AG04450 (cell line): Measurements from ENCODE around the gene PURA. TPM values are rescaled to one million over a fixed set of nuclear protein-coding genes. Genes with fewer than 3 reads are reported as not detected.

Source experiments
- CTCF ChIA-PET: fragments of 300-600, 350-600 bp; formaldehyde crosslinking; extraction: SDS; loops from one replicate; lab custom pipeline; 2022; ENCODE audit warnings: antibody characterized with exemption, inconsistent platforms; lab: Charles Lee
- POLR2A ChIA-PET: fragments of 350-600 bp; formaldehyde crosslinking; extraction: SDS; loops from one replicate; lab custom pipeline; 2021; ENCODE audit warnings: antibody characterized with exemption, inconsistent platforms; lab: Yijun Ruan, JAX
- DNase-seq: peaks from one replicate; pipeline ENCODE4 v3.0.0-alpha.2; 2011; ENCODE audit warnings: low read depth, low spot score
- H3K27ac ChIP-seq: one replicate; pipeline ENCODE4 v1.5.1; 2012; ENCODE audit warnings: low read depth, low read length, control low read depth
- H3K27me3 ChIP-seq: one replicate; pipeline ENCODE4 v1.6.0; 2012; ENCODE audit warnings: low read length; ENCODE audit not compliant: control insufficient read depth, insufficient read depth
- H3K4me3 ChIP-seq: 2 replicates; pipeline ENCODE4 v1.5.1; 2011; ENCODE audit warnings: mild to moderate bottlenecking, low read depth, low read length, control low read depth
- H3K9me3 ChIP-seq: 2 replicates; pipeline ENCODE4 v1.5.1; 2012; ENCODE audit warnings: low read length; ENCODE audit not compliant: control insufficient read depth, insufficient read depth
- polyA plus RNA-seq: library from polyadenylated mRNA; depleted of rRNA; stranded (reverse); fragments of >200 nt; gene quantifications from 2 replicates; pipeline ENCODE4 v1.2.3, GENCODE V29; 2011
- TF ChIP-seq, protein P1 (sequence below): IDR thresholded peaks from 2 replicates; pipeline ENCODE4 v1.5.1; 2011; ENCODE audit warnings: low read depth, low read length, control low read depth, inconsistent platforms

PURA gene
- polyA plus RNA-seq, 1 experiment: 4.5 TPM

- Histone ChIP-seq H3K27me3 (no peaks in the 10 kb centered on the region), H3K4me3 (no peak overlapping the region), H3K27ac (no peak overlapping the region), H3K9me3 (no peaks in the 10 kb centered on the region)
- CTCF ChIA-PET: interaction anchor here (0.6 to 10.7 kb wide), 11 partner anchors 10 to 516 kb away, joined by 3 to 148 read pairs (median 5); no protein-coding TSS in a partner anchor
- TF ChIP-seq, protein P1, sequence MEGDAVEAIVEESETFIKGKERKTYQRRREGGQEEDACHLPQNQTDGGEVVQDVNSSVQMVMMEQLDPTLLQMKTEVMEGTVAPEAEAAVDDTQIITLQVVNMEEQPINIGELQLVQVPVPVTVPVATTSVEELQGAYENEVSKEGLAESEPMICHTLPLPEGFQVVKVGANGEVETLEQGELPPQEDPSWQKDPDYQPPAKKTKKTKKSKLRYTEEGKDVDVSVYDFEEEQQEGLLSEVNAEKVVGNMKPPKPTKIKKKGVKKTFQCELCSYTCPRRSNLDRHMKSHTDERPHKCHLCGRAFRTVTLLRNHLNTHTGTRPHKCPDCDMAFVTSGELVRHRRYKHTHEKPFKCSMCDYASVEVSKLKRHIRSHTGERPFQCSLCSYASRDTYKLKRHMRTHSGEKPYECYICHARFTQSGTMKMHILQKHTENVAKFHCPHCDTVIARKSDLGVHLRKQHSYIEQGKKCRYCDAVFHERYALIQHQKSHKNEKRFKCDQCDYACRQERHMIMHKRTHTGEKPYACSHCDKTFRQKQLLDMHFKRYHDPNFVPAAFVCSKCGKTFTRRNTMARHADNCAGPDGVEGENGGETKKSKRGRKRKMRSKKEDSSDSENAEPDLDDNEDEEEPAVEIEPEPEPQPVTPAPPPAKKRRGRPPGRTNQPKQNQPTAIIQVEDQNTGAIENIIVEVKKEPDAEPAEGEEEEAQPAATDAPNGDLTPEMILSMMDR: 0 out of 2 replicates have a peak, but pooled peaks have one; percentile 10
- POLR2A ChIA-PET: no interaction called here
- no peak for DNase-seq
Observed at GRCh38 chr5:140118302-140118936, 4.5 kb downstream of the PURA start.

- ChIA-PET CTCF (interaction anchor here (4.5 kb wide), 1 partner anchor 19 kb away, joined by 37 read pairs; no protein-coding TSS in a partner anchor), POLR2A (no interaction called here)
- no peak within 1 kb of the TSS for H3K27ac ChIP-seq
- TF ChIP-seq, protein P1: no peak
- no peaks in the 10 kb centered on the region for H3K27me3 ChIP-seq
- no peak within 1 kb of the TSS for H3K4me3 ChIP-seq
- H3K9me3 ChIP-seq: no peaks in the 10 kb centered on the region
- DNase-seq: no peak
Observed at GRCh38 chr5:140125637-140126036, 11.7 kb downstream of the PURA start, which contains the start of gene IGIP. Gene IGIP, plus strand, starts transcription at chr5:140125937. Its CDS starts 2,540 bp downstream, at chr5:140128477.

DNA sequence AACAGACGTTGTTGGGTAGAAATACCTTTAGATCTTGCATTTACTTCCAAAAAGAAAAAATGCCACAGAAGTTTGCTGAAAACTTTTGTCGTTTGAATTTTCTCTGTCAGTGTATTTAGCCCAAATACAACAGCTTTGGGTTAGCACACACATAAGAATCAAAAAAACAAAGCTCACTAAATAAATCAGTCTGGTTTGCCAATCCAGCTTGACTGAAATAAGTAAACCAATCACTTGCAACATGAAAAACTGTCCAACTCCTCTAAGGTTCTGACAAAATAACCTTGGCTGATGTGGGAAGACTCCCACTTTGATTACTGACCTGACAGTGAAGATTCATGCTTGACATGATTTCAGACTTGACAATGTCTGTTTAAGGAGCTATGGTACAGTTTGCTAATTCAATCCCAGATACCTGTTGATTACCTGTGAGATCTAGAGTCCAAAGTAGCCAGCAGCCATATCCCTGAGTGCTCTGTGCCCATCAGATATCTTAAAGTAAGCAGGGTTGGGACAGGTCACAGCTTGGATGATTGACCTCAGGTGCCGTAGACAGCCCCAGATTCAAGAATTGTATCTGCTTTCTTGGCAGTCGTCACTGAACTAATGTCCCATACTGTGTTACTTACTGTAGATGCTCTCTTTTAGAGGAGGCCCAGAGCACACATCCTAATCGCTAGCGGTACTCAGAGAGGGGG, 12.6 kb downstream of the PURA start:
- no peaks in the 10 kb centered on the region for H3K9me3 ChIP-seq
- POLR2A ChIA-PET: no interaction called here
- no peak for DNase-seq
- H3K27ac ChIP-seq: no peak overlapping the region
- no peaks in the 10 kb centered on the region for H3K27me3 ChIP-seq
- no peak overlapping the region for H3K4me3 ChIP-seq
- CTCF ChIA-PET: interaction anchor here (4.5 kb wide), 1 partner anchor 18 kb away, joined by 37 read pairs; no protein-coding TSS in a partner anchor
- TF ChIP-seq, protein P1: no peak

GRCh38 chr5:140128376-140128775, 14.5 kb downstream of the PURA start:
- TF ChIP-seq, protein P1: no peak
- Histone ChIP-seq H3K9me3 (no peaks in the 10 kb centered on the region), H3K27ac (no peak overlapping the region), H3K4me3 (no peak overlapping the region), H3K27me3 (no peaks in the 10 kb centered on the region)
- CTCF ChIA-PET: interaction anchor here (4.5 kb wide), 1 partner anchor 16 kb away, joined by 37 read pairs; no protein-coding TSS in a partner anchor
- POLR2A ChIA-PET: no interaction called here
- DNase-seq: no peak
